HG03097 (cell line): Measurements from ENCODE around the gene TECPR2.

Experiments used
- ATAC-seq: cut with Tn5 transposase; IDR thresholded peaks from one replicate; pipeline ENCODE4 v1.9.1; 2021; ENCODE audit not compliant: unreplicated experiment, low FRiP score

The TECPR2 gene

DNA sequence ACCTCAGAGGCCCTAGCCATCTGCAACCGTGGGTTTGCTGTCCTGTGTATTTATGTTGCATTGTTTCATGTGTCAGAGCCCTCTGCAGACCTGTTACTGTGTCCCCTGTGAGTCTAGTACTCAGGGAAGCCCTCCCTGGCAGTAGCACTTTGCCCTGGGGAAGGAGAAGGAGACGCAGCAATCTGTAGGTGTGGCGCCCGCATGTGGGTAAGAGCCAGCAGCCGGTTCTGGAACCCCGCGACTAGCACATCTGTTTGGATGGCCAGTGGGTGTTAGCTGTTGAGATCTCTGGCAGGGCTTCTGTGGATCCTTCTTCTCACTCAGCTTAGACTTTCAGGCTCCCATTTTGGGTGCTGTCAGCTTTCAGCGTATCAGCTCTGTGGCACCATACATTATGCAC is 57.0 kb downstream of the TECPR2 start:
- ATAC-seq = no peak

GRCh38 chr14:102421411-102422057 is 58.8 kb downstream of the TECPR2 start:
- no peak for ATAC-seq

GRCh38 chr14:102424520-102424919 is 61.8 kb downstream of the TECPR2 start:
- ATAC-seq = no peak

DNA sequence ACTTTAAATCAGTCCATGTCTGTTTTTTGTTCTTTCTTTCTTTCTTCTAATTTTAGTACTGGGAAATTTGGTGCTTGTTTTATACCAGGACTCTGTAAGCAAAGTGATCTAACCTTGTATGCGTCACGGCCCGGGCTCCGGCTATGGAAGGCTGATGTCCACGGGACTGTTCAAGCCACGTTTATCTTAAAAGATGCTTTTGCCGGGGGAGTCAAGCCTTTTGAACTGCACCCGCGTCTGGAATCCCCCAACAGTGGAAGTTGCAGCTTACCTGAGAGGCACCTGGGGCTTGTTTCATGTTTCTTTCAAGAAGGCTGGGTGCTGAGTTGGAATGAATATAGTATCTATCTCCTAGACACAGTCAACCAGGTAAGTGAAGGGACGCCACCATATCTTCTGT is 62.2 kb downstream of the TECPR2 start:
- no peak for ATAC-seq

DNA sequence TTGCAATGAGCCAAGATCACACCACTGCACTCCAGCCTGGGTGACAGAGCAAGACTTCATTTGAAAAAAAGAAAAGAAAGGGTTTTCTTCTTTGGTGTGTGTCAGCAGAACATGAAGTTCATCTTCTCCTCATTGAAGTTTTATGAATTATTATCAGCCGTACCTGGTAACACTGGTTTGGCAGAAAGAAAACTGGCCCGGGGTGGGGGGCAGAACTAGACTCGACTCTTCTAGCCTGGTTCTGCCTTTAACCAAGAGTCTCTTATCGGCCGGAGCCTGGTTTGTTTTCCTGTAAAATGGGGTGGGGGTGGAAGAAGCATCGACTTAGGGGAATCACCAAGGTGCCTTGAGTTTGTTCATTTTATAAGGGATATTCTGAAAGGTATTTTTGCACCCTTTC is 64.1 kb downstream of the TECPR2 start:
- ATAC-seq = no peak

GRCh38 chr14:102427642-102428041 is 64.9 kb downstream of the TECPR2 start:
- no peak for ATAC-seq

DNA sequence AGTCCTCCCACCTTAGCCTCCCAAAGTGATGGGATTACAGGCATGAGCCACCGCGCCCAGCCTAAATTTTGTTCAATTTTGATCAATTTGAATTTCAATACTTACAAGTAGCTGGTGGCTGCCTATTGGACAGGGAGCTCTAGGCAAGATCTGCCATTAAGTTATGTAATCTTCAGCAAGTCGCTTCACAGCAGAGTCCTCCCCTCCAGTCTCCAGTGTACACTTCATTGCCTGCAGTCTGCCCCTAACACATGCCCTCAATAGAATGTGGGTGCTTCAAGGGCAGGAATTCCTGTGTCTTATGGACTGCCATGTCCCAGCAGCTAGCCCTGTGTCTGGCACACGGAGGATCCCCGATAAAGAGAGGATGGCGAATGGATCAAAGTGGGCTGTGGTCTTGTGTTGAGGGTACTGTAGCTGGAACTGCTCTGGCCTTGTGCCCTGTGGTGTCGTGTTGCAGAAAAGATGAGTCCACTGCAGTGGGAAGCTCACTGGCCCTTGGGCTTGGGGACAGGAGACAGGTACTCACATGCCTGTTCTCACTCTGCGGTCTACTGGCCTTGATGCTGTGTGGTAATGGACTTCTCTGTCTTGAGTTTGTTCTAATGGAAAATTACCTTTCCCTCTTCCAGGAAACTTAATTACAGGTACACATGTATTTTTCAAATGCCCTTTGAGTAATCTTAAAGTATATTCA is 67.6 kb downstream of the TECPR2 start:
- ATAC-seq = no peak

DNA sequence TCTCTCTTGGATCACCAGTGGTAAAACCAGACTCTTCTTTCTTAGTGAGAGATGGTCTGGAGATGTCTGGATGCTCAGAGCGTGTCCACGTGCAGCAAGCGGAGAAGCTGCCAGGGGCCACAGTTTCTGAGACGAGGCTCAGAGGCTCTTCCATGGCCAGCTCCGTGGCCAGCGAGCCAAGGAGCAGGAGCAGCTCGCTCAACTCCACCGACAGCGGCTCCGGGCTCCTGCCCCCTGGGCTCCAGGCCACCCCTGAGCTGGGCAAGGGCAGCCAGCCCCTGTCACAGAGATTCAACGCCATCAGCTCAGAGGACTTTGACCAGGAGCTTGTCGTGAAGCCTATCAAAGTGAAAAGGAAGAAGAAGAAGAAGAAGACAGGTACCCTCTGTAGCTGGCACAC is 69.0 kb downstream of the TECPR2 start:
- no peak for ATAC-seq

GRCh38 chr14:102434647-102435175 is 72.0 kb downstream of the TECPR2 start:
- no peak for ATAC-seq

GRCh38 chr14:102437997-102438915 is 75.5 kb downstream of the TECPR2 start:
- no peak for ATAC-seq

- ATAC-seq = no peak
These were observed 76.8 kb downstream of the TECPR2 start for GRCh38 chr14:102439556-102439955.

- no peak for ATAC-seq
These were observed 77.7 kb downstream of the TECPR2 start for GRCh38 chr14:102440392-102440791.

DNA sequence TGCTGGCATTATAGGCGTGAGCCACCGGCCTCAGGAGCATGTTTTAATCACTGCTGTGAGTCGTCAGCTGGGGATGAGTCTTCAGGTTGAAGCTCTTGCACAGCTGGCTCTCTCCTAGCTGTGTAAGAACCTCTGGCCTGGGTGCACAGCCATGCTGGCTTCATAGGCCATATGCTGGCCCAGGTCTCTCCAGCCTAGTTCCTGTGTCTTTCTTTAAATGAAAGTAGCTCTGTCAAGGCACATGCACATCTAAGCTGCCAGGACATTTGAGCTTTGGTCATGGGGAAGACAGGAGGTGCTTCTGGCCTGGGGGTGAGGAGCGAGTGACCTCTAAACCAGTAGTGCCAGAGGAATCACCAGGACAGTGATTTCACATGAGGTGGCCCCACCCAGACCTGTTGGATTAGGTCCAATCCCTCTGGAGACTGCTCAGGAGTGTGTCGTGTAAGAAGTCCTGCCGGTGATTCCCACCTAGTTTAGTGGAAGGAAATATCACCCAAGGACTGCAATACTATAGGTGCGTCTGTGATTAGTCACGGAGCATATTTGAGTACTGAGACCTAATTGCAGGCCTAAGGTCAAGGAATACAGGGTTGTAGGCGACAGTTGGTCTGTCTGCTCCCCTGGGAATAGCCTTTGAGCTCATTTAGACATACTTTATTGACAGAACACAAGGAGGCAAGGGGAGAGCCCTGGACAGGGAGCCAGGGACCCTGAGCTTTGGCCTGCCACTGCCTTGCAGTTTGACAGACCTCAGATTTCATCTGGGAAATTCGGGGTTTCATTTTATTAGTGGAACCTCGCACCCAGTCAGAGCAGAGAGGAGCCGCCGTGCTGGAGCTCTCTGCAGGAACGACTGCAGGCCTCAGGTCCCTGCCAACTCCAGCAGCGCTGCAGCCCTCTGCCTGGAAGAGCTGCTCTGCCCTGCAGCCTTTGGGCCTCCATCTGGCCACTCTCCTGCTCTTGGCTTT is 79.8 kb downstream of the TECPR2 start:
- no peak for ATAC-seq

DNA sequence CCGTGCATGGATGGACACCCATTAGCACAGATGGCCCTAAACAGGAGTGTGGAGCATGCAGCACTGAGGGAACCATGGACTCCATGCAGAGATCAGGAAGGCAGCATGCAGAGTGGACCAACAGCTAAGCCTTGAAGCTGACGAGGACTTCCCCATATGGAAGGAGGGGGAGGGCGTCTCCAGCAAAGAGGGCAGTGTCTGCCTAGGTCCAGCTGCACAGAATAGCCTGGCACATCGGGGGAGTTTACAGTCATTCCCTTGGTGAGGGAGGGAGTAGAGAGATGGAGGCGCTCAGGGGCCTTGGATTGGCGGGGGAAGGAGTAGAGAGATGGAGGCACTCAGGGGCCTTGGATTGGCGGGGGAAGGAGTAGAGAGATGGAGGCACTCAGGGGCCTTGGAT is 82.3 kb downstream of the TECPR2 start:
- ATAC-seq = no peak

GRCh38 chr14:102445641-102446040 is 82.9 kb downstream of the TECPR2 start:
- ATAC-seq = no peak

GRCh38 chr14:102450206-102451063 is 87.7 kb downstream of the TECPR2 start:
- no peak for ATAC-seq

- ATAC-seq = no peak
These were observed 88.3 kb downstream of the TECPR2 start for GRCh38 chr14:102451064-102451352.

DNA sequence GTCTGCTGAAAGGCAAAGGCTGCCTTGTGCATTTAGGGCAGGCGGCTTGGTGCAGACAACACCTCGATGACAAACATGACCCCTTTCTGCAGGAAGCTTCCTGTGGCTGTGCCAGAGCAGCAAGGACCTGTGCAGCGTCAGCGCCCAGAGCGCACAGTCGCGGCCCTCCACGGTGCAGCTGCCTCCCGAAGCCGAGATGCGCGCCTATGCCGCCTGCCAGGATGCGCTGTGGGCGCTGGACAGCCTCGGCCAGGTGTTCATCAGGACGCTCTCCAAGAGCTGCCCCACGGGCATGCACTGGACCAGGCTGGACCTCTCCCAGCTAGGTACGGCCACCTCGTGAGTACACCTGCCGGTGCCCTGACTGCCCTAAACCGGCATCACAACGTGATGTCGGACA is 89.6 kb downstream of the TECPR2 start:
- no peak for ATAC-seq

DNA sequence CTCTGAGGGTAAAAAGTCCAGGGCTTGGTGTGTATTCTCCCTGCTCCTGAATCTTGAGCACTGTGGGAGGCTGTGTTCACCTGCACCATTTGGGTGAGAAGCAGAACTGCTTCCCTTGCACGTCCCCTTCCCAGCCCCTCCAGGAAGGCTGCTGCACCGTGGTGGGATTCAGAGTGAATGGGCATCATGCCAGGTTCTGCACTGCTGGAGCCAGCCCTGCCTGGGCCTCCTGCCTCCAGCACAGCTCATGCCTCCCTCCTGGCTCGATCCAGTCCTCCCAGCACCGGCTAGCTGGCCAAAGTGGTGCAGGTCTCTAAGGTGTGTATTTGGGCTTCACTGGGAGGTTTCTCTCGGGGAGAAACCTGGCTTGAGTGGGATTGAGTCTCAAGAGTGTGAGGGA is 92.0 kb downstream of the TECPR2 start:
- no peak for ATAC-seq
